SJCRH30 (cell line): ENCODE measurements around the gene SPOCK1. TPM values are rescaled to one million over a fixed set of nuclear protein-coding genes. Genes with fewer than 3 reads are reported as not detected.

Experiments used
- DNase-seq, 2 experiments: peaks; one replicate each; pipeline ENCODE4 v3.0.0-alpha.2; 2015 to 2020
- H3K27ac ChIP-seq: fragments of 250-450 bp; sonication (Bioruptor Pico); 2 replicates; pipeline ENCODE4 v1.5.1; 2020; ENCODE audit warnings: mild to moderate bottlenecking, moderate library complexity
- H3K27me3 ChIP-seq: fragments of 250-450 bp; sonication (Bioruptor Pico); 2 replicates; pipeline ENCODE4 v1.5.1; 2020; ENCODE audit warnings: mild to moderate bottlenecking, moderate library complexity
- H3K36me3 ChIP-seq: fragments of 250-450 bp; sonication (Bioruptor Pico); 2 replicates; pipeline ENCODE4 v1.5.1; 2020; ENCODE audit warnings: mild to moderate bottlenecking, moderate library complexity
- H3K4me1 ChIP-seq: fragments of 250-450 bp; sonication (Bioruptor Pico); 2 replicates; pipeline ENCODE4 v1.5.1; 2020; ENCODE audit warnings: mild to moderate bottlenecking, moderate library complexity
- H3K4me3 ChIP-seq: fragments of 250-450 bp; sonication (Bioruptor Pico); 2 replicates; pipeline ENCODE4 v1.5.1; 2020; ENCODE audit warnings: mild to moderate bottlenecking, moderate library complexity
- H3K9me3 ChIP-seq: fragments of 250-450 bp; sonication (Bioruptor Pico); replicated peaks from 2 replicates; pipeline ENCODE4 v1.5.1; 2020; ENCODE audit warnings: mild to moderate bottlenecking, moderate library complexity
- total RNA-seq: library from RNA; depleted of rRNA; stranded (reverse); fragments of >200 nt; shearing (Covaris generic); gene quantifications from 2 replicates; pipeline ENCODE4 v1.2.3, GENCODE V29; 2014

Gene SPOCK1
- total RNA-seq, 1 experiment from 2014 or later = 0.06 TPM

DNA sequence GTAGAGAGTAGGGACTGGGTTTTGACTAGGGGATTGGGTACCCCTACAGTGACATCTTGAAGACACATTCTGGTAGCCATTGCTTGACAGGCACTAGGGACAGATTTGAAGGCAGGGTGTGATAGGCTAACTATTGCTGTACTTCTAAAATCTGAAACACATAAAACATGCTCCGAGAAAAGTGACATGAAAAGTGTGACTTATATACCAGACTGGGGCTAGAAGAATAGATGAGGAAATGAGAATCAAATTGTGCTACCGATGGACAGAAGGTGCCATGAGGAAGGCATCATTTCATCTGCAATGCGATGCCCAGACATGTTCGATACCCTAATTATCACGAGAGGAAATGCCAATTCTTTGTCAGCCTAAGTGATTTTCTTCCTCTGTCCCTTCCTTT lies 475.8 kb downstream of the SPOCK1 start:
- no peak overlapping the region for H3K27ac ChIP-seq
- no peaks in the 10 kb centered on the region for H3K4me1 ChIP-seq

DNA sequence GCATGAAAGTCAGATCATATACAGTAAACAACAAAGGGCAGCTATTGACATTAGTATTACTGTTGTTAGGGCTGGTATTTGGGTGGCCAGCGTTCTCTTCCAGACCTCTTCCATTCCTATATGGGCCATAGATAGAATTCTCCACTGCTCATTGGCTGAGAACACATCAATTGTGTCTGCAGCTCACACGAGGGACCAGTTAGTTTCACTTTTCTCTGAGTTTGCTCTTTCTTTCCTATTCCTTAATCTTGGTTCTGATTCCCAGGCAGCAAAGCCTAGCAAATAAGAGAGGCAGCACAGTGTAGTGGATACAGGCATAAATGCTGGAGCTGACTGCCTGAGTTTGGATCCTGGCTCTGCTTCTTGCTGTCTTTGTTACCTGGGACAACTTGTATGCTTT lies 476.4 kb downstream of the SPOCK1 start:
- Histone ChIP-seq H3K4me3 (no peak overlapping the region), H3K9me3 (no peaks in the 10 kb centered on the region), H3K4me1 (no peaks in the 10 kb centered on the region), H3K27ac (no peak overlapping the region), H3K27me3 (peaks cover 5% of the 10 kb centered on the region; the same call in 1 of the 2 replicates), H3K36me3 (no peaks in the 10 kb centered on the region)
- no peak for DNase-seq

More for the DNA sequence above, 475.8 kb downstream of the SPOCK1 start:
- DNase-seq = no peak
- Histone ChIP-seq H3K4me3 (no peak overlapping the region), H3K36me3 (no peaks in the 10 kb centered on the region), H3K27me3 (peaks cover 5% of the 10 kb centered on the region; the same call in 1 of the 2 replicates), H3K9me3 (no peaks in the 10 kb centered on the region)

DNA sequence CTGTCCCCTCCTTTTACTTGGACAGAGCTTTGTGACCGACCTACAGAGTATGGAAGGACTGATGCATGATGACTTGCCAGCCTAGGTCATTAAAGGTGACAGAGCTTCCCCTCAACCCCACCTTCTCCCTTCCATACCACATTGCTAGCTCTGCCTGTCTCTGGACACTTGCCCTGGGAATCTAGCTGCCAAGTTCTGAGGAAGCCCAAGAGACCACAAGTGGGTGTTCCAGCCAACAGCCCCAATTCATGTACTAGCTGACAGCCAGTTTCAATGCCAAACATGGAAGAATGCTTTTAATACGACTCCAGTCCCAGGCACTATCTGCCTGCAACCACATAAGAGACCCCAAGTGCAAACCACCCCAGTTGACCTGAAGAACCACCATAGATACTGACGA lies 477.1 kb downstream of the SPOCK1 start:
- Histone ChIP-seq H3K9me3 (no peaks in the 10 kb centered on the region), H3K4me1 (no peaks in the 10 kb centered on the region), H3K4me3 (no peak overlapping the region), H3K36me3 (no peaks in the 10 kb centered on the region), H3K27me3 (peaks cover 5% of the 10 kb centered on the region; the same call in 1 of the 2 replicates), H3K27ac (no peak overlapping the region)
- DNase-seq = no peak

DNA sequence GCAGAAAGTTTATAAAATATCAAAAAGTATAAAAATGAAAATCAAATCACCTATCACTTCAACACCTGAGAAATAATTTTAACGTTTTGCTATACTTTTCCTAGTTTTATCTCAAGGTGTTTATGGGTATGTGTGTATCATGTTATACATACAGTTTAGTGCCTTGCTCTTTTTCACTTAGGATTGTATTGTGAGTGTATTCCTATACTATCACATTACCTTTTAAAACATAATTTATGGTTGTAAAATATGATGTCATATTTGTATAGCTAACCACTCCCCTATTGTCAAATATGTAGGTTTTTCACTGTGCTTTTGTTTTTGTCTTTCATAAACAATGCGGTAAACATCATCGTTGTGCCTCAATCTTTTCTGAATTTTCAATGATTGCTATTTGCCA lies 479.9 kb downstream of the SPOCK1 start:
- no peak for DNase-seq
- H3K9me3 ChIP-seq = no peaks in the 10 kb centered on the region
- no peaks in the 10 kb centered on the region for H3K4me1 ChIP-seq
- H3K4me3 ChIP-seq = no peak overlapping the region
- H3K27ac ChIP-seq = no peak overlapping the region
- H3K27me3 ChIP-seq = peaks cover 5% of the 10 kb centered on the region; the same call in 1 of the 2 replicates
- H3K36me3 ChIP-seq = no peaks in the 10 kb centered on the region

DNA sequence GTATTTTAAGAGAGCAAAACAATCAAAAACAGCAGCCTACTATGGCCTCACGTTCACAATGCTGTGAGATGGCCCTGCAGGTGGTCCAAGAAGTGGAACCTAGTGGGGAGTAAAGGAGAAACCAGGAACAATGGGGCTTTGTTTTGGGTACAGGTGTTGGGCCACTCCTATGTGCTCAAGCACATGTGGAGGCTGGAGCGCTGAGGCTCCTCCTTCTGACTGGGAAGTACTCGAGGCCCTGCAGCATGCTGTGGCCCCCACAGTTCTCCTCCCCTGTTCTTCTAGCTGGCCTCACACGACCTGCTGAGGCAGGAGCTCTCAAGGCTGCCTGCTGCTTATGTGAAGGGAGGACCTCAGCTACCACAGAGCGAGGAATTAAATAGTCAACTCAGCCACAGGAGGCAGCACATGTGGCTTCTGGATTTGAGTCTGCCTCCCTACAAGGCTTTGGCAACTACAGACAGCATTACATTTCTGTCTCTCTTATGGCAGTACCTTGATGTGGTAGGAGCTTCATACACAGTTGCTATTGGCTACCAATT lies 482.3 kb downstream of the SPOCK1 start:
- Histone ChIP-seq H3K9me3 (no peaks in the 10 kb centered on the region), H3K4me3 (no peak overlapping the region), H3K4me1 (no peaks in the 10 kb centered on the region), H3K27me3 (peaks cover 5% of the 10 kb centered on the region; the same call in 1 of the 2 replicates), H3K27ac (no peak overlapping the region), H3K36me3 (no peaks in the 10 kb centered on the region)
- DNase-seq = no peak

DNA sequence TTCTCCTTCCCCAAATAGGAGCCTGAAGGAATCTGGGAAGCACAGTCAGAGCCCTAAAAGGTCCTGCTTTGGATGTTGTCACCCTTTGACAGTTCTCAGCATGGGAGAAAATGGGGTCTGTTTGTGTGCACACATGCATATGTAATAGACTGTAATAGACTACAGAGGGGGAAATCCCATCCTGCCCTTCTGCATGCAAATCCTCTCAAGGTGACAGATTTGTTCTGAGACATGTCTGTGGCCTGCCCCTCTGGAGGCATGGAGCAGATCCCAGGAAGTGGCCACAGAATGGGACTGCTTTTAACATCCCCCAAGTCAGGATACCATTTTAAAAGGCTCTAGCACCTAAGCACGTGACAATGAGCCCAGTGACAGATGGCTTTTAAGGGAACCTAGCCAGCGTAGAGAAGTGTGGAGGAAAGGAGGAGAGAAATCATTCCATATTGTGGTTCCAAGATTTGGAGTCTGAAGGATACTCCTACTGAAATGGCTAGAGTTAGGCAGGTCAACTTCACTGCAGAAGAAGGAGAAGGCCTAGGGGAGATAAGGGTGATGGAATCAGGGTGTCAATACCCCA lies 483.5 kb downstream of the SPOCK1 start:
- no peaks in the 10 kb centered on the region for H3K9me3 ChIP-seq
- DNase-seq = no peak
- H3K27me3 ChIP-seq = peaks cover 5% of the 10 kb centered on the region; the same call in 1 of the 2 replicates
- no peak overlapping the region for H3K27ac ChIP-seq
- no peaks in the 10 kb centered on the region for H3K36me3 ChIP-seq
- no peak overlapping the region for H3K4me3 ChIP-seq
- H3K4me1 ChIP-seq = no peaks in the 10 kb centered on the region

DNA sequence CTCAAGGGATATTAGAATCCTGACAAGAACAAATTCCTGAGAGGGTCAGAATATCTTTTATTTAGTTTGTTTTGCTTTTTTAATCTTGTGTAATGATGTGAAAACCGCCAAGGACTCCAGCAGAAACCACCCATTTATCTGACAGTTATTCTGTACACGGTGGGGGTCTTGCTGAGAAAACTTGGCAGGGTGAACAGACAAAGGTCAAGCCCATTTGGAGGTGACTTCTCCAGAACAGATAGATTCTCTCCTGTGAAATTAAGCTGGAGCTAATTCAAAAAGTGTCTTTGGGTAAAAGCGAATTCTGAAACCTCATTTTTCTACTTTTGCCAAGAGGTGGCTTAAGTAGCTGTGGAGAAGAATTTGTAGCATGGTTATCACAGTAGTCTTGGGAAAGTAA lies 484.4 kb downstream of the SPOCK1 start:
- Histone ChIP-seq H3K36me3 (no peaks in the 10 kb centered on the region), H3K27me3 (peaks cover 3% of the 10 kb centered on the region; the same call in 1 of the 2 replicates), H3K4me1 (no peaks in the 10 kb centered on the region), H3K27ac (no peak overlapping the region), H3K4me3 (no peak overlapping the region), H3K9me3 (no peaks in the 10 kb centered on the region)
- DNase-seq = no peak

DNA sequence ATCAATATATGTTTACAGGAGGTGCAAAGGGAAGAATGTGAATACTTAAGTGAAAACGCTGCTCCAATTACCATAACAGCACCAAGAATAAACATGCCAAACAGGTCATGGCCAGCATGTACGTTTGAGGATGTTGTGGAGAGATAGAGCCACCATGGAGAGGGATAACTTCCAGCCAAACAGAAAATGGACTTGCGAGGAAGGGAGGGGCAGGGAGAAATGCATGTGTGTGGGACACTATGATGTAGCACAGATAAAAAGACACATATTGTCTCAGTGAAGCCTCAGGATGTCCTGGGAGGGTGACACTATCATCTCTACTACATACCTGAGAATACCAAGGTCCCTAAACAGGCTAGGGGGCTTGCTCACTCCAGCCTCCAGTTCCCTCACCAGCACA lies 488.9 kb downstream of the SPOCK1 start:
- H3K4me1 ChIP-seq = no peaks in the 10 kb centered on the region
- no peak overlapping the region for H3K4me3 ChIP-seq
- H3K36me3 ChIP-seq = no peaks in the 10 kb centered on the region
- H3K27me3 ChIP-seq = no peaks in the 10 kb centered on the region
- no peak for DNase-seq
- no peaks in the 10 kb centered on the region for H3K9me3 ChIP-seq
- no peak overlapping the region for H3K27ac ChIP-seq

DNA sequence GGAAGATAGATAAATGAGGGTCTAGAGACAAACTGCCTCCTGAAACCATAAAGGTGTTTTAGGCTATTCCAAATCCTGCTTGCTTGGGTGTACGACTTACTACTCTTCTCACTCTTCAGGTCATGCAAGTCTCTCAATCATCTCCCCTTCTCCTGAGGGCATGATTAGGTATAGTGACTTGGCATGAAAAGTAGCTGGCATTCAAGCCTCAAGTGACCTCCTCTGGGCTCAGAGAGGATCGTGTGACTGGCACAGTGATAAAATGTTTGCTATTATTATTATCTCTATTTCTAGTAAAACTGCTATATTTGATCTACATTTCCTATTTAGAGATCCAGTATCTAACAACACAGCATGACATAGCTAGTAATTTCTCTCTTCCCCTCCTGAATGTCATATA lies 494.8 kb downstream of the SPOCK1 start:
- H3K27me3 ChIP-seq = no peaks in the 10 kb centered on the region
- DNase-seq = no peak
- no peak overlapping the region for H3K4me3 ChIP-seq
- H3K9me3 ChIP-seq = no peaks in the 10 kb centered on the region; the same call in 1 of the 2 replicates
- no peak overlapping the region for H3K27ac ChIP-seq
- H3K36me3 ChIP-seq = no peaks in the 10 kb centered on the region
- no peaks in the 10 kb centered on the region for H3K4me1 ChIP-seq

DNA sequence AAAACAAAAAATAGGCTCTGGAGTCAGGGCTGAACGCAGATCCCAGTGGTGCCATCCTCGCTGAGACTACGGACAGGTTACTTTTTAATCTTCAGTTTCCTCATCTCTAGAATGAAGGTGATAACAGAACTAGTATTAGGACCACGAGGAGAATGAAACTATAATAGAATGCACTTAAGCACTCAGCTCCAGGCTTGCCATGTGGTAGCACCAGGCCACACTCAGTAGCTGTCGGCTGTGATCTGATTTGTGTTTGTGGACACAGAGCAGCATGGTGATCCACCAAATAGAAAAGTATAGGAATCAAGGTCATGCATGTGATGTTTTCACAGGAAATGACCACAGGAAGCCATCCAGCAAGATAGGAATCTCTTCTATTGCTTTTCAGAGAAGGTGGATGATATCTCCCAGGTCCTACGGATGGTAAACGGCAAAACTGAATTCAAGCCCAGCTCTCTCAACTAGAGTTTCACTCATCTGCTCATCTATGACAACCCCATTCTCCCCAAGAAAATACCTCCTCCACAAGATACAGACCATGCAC lies 498.0 kb downstream of the SPOCK1 start:
- Histone ChIP-seq H3K36me3 (no peaks in the 10 kb centered on the region), H3K9me3 (no peaks in the 10 kb centered on the region; the same call in 1 of the 2 replicates), H3K27ac (no peak overlapping the region), H3K4me1 (no peaks in the 10 kb centered on the region), H3K4me3 (no peak overlapping the region), H3K27me3 (peaks cover 4% of the 10 kb centered on the region; the same call in 1 of the 2 replicates)
- DNase-seq = no peak

DNA sequence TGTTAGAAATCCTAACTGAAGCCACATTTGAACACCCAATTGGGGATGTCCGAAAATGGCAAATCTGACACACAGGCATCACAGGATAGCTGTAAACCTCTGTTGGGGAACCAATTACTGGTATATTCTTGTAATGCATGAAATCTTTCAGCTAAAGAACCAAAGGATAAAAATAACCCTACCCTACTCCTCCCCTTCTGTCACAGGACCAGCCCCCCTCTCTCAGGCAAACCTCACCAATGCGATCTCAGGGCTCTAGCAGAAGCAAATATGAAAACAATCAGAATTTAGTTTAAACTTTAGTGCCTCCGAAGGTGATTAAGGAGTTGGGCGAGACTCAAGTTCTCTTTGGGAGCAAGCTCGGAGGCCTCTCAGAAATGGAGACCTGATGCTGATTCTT lies 499.3 kb downstream of the SPOCK1 start:
- no peak for DNase-seq
- H3K36me3 ChIP-seq = no peaks in the 10 kb centered on the region
- peaks cover 8% of the 10 kb centered on the region; the same call in 1 of the 2 replicates for H3K27me3 ChIP-seq
- H3K9me3 ChIP-seq = no peaks in the 10 kb centered on the region; the same call in 1 of the 2 replicates
- no peaks in the 10 kb centered on the region for H3K4me1 ChIP-seq
- H3K4me3 ChIP-seq = no peak overlapping the region
- no peak overlapping the region for H3K27ac ChIP-seq

DNA sequence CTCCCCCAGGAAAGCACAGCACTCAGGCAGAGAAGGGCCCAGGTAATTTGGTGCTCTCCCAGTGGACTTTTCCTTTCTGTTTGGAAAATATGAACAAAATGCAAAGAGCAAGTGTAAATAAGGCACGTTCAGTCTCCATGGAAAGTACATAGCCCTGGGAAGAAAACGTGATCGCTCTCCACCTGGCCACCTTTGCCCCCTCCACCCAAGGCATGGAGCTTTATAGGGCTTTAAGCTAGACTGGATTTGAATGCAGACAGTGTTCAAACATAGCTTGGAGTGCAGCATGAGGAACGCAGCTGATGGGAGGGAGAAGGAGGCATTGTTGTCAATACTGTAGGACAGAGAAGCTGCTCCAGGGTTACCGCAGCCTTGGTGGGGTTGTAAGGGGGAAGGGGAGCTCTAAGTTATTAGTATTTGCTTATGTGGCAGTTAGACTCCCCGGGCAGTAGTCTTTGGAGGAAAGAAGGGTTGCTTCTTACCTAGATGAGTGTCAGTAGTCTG lies 500.2 kb downstream of the SPOCK1 start:
- DNase-seq = no peak
- no peaks in the 10 kb centered on the region for H3K9me3 ChIP-seq
- no peak overlapping the region for H3K4me3 ChIP-seq
- H3K4me1 ChIP-seq = no peaks in the 10 kb centered on the region
- H3K27ac ChIP-seq = no peak overlapping the region
- H3K36me3 ChIP-seq = no peaks in the 10 kb centered on the region
- H3K27me3 ChIP-seq = peaks cover 11% of the 10 kb centered on the region; the same call in 1 of the 2 replicates

DNA sequence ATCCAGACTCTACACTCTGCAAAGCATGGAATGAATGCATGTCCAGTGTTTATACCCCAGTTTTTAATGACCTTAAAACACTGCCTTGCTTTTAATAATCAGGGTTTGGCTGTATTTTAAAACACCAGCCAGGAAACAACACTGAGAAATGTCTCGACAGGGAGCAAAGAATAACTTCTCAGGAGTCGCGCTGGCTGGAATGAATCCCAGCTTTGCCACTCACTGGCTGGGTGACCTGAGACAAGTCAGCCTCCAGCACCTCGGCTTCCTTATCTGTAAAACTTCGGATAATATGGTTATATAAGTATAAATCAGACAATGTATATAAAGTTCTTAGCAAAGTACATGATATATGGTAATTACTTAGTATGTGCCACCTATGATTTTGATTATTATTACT lies 505.0 kb downstream of the SPOCK1 start:
- no peak for DNase-seq
- H3K36me3 ChIP-seq = no peaks in the 10 kb centered on the region
- H3K27ac ChIP-seq = no peak overlapping the region
- H3K9me3 ChIP-seq = no peaks in the 10 kb centered on the region
- no peaks in the 10 kb centered on the region for H3K4me1 ChIP-seq
- H3K4me3 ChIP-seq = no peak overlapping the region
- H3K27me3 ChIP-seq = peaks cover 11% of the 10 kb centered on the region; the same call in 1 of the 2 replicates

DNA sequence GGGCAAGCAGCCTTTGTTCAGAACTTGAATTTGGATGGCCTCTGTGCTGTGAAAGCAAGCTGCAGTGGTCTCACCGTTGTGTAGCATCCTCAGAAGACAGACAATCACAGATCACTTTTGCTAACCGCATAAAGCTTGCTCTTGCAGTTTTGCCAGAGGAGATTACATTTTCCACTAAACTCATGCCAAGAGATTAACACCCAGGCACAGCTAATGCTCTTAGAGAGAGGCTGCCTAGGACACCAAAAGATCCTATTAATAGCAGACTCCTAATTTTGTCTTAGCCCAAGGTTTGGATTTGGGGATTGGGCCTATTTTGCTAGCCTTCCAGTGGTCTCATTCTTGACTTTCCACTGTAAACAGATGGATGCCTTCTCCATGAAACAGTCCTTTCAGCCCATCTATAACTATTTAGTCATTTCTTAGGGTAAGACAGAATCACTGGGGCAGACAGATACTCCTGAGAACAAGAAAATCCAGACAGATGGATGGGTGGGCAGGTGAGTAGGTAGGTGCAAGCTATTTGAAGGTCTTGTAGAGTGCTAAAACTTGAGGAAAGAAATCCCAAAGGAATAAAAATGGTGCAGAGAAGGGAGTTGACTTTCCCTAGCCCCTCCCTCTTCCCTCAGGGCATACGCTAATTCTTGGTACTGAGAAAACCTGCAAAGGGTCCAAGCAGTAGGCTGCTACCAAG lies 506.2 kb downstream of the SPOCK1 start:
- H3K4me1 ChIP-seq = no peaks in the 10 kb centered on the region
- H3K4me3 ChIP-seq = no peak overlapping the region
- no peak for DNase-seq
- H3K36me3 ChIP-seq = no peaks in the 10 kb centered on the region
- no peak overlapping the region for H3K27ac ChIP-seq
- no peaks in the 10 kb centered on the region for H3K9me3 ChIP-seq
- H3K27me3 ChIP-seq = peaks cover 7% of the 10 kb centered on the region; the same call in 1 of the 2 replicates
